ENCODE data around the gene ATF3.
A peak's percentile ranks its signal among the peaks of the same experiment; 100 is the strongest.
"Not testable (repeated sequence)": the region's sequence is repeated elsewhere in the genome, so short reads cannot be mapped to it uniquely, and the experiment has no call there.

The ATF3 gene

DNA sequence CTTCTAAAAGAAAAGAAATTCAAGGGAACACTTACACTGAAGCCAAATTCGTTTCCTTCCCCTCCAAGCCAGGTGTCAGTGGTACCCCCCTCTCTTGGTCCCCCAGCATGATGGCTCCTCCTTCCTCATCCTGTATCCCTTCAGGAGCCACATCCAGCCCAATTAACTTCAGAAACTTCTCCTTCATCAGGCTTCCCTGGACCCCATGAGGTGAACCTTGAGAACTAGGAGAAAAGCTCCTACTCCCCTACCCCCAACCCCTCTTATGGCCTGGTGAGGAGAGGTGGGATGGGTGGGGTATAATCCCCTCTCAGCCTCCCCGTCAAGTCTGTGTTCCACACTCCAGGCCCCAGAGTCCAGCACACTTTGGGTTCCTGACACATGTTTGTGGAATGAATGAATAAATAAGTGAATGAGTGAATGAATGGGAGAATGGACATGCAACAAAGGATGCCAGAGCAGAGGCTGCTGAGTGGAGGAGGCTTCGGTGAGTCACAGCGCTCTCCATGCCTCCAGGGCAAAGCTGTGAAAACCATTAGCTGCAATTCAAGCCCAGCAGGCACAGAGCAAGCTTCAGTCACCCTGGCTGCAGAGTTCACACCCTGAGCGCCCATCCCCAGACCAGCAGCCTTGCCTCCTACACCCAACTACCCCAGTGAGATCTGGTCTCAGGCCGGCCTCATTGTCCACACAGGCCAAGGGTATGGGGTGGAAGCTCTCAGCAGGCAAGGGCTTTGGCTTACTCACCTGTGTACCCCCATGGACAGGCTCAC lies 47.3 kb downstream of the ATF3 start:
- DNase-seq = peak; percentile 79

DNA sequence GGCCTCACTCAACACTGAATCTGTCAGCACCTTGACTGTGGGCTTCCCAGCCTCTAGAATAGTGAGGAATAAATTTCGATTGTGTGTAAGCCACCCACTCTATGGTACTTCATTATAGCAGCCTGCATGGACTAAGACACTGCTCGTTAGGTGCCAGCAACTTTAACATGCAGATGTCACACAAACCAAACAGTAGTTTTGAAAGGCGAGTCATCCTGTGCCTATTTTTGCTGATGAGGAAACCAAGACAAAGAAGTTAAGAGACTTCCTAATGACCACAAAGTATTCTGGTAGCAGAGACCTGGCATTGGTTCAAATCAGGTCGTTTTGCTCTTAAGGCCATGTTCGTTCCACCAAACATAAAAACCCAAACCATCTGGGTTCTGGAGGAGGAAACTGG lies 48.2 kb downstream of the ATF3 start:
- no peak for DNase-seq

DNA sequence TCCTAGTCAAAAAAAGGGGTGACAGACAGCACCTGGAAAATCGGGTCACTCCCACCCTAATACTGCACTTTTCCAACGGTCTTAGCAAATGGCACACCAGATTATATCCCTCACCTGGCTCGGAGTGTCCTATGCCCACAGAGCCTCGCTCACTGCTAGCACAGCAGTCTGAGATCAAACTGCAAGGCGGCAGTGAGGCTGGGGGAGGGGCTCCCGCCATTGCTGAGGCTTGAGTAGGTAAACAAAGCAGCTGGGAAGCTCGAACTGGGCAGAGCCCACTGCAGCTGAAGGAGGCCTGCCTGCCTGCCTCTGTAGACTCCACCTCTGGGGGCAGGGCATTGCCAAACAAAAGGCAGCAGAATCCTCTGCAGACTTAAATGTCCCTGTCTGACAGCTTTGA lies 49.7 kb downstream of the ATF3 start:
- not testable (repeated sequence) for DNase-seq

DNA sequence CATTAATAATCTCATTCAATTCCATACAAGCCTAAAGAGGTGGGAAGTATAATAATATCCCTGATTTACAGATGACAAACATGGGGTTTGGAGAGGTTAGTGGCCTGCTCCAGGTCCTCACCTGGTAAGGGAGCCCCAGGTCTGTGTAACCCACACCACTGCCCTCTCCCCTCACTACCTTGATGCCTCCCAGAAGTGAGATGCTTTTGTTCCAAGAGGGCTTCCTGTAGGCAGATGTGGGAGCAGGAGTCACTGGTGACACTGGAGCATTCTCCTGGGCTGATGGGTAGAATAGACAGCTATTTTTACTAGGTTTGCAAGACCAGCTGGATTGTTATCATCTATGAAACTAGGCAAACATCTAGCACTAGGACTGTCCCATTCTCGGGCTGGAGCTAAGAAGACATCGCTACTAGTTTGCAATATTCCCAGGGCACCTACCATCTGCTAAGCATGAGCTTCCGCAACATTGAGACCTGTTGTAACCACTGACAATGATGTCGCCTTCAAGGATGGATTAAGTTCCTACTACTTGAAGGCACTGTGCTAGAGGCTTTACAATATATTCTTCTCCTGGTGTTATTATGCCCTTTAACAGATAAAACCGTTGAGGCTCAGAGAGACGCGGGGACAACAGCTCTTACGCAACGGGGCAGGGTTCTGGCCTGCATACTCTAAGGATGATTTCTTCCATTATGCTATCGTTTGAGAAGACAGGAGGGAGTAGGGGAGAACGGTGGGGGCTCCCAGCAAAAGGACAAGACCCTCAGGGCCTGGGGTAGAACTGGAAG lies 56.0 kb downstream of the ATF3 start:
- no peak for DNase-seq

DNA sequence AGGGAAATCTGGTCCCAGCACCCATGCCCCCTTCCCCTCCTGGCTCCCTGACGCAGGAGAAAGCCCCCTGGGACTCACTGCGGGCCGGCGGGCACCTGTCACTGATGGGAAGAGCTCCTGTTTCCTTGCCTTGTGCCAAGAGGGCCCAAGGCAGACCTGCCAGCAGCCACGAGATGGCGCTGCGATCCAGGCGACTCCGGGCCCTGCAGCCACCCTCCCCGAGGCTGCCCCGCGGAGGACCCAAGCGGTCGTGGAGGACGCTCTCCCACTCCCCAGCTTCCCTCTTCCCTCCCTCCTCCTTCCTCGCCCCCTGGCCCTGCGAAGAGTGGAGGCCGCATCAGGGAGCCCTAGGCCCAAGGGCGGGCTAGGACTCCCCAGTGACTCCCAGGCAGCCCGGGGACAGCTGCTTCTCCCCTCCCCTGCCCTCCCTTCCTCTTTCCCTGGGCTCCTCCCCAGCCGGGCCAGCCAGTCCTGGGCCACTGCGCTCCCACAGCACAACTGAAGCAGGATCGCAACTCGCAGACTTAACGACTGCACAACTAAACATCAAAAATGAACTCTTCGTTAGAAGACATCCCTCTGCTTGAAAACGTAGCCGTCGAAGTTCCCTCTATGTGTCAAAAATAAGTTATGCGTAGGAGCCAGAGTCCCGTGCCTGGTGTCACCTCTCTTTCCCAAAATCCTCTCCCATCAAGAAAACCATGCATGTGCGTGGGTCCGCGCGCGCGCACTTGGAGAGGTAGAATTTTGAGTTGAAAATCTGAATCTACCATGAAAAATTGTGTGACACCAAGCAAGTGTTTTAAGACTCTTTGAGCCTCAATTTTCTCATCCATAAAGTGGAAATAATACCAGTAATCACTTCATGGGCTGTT lies 56.9 kb downstream of the ATF3 start:
- DNase-seq = peak; percentile 68

DNA sequence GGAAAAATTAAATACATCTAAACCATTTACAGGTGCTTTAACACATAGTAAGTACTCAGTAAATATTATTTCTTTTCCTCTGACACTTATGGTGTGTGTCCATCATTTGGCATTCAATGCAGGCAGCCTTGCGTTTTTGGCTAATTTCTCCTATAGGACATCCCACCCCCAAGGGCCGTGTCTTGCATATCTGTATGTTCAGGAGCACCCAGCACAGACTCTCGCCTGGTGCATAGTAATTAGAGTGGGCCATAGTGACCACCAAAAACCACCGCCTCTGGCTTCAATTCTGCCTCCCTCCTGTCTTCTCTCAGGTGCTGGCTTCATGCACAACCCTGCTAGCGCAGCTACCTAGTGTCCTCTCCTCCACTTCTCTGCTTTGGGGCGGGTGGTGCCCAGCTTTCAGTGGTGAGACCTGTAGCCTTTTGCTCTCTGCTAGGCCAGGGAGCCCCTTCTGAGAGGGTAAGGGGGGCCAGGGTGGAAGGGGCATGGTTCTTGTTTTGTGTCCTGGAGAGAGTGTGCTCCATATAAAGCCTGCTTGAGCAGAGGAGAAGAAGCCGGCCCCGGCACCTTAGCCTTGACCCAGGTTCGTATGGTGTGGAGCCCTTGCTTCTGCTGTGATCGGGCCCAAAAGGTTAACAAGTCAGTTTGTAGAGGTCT lies 57.7 kb downstream of the ATF3 start:
- DNase-seq = no peak

DNA sequence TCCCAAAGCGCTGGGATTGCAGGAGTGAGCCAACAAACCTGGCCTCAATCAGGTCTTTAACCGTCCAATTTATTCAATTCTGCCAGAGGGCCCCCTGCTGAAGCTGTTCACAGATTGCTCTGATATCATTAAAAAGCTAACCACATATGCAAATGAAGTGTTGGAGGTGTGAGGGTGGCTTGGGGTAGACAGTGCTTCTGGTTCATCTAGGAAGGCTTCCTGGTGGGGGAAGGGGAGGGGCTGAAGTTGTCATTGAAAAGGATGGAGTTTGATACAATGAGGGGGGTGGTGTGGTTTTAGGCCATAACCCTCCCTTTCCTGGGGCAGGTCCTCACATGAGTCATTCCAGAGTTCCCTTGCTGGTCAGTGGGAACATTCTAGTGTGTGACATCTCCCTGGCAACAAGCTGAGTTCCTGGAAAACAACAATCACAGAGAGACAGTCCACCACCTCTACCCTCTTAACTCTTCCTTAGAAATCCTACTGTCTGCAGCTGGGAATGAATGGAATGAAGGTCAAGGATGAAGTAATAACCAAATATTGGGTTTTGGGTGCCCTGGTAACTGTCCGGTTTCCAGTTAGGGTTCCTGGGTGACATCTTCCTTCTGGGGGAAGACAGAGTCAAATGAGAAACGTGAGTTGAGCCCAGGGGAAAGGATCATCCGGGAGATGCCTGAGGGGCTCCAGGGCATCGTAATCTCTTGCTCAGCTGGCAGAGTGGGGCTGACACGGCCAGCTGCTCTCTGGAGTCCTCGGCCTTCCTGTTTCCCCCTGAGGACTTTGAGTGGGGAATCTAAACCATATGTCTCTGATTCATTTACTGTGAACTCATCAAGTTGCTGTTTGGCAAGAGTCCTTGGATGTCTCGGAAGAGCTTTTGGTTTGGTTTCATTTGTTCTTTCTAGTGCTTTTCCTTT lies 58.9 kb downstream of the ATF3 start:
- peak; percentile 54 for DNase-seq

DNA sequence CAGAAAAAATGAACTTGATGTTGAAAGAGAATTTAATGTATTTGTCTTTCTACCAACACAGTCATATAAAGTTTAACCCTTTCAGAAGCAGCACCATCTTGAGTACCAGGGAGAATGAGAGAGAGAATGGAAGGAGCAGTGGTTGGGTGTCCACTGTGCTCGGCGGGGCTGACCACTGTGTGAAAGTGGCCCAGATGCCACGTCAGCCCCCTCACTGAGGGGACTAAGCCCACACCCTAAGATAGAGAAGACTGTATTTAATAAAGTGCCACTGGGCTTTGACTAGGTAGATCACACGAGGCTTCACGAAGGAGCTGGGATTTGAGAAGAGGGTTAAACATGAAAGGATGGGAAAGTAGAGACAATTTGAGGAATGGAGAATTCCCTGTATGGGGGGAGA lies 59.9 kb downstream of the ATF3 start:
- no peak for DNase-seq

DNA sequence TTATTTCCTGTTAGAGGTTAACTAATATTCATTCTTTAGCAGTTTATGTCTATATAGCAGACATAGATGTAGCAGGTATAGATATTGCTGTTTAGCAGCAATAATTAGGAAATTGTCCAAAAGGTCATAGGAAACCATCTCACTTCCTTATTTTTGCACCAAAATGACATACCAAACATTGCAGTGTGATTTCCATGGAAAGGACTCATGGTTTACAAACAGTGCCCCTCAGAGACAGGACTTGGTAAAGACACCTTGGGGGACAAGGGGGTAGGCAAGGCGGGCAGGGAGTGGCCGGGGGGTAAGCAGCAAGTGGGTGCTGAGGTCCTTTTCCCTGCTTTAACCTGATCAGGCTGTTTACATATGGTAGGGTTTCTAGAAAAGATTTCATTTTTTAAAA lies 60.5 kb downstream of the ATF3 start:
- DNase-seq = no peak

DNA sequence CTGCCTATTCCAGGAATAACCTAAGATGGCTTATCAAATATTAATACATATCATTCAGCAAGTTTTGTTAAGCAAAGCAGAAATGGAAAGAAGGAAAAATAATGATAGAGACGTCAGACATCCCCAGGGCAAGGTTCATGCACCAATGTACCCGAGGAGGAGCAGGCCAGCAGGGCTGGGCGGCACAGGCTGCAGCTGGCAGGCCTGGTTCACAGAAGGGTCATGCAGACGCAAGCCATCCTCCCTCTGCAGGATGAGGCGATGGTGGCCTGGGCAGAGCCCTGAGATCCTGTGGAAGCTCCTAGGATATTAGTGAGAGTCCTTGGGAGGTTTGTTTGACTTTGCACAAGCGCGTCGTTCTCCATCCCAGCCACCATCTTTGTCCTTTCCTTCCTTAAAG lies 61.0 kb downstream of the ATF3 start:
- no peak for DNase-seq

DNA sequence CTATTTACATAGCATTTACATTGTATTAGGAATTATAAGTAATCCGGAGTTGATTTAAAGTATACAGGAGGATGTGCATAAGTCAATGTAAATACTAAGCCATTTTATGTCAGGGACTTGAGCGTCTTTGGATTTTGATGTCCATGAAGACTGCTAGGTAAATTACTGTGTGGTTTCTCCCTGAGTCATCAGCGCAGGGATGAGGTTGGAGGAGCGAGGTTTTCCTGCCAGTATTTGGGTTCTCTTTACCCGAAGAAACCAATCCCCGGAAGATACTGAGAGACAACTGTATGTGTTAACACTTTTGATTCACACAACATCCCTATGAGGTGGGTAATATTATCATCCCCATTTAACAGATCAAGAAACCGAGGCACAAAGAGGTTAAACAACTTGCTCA lies 61.7 kb downstream of the ATF3 start:
- no peak for DNase-seq
